ENCODE measurements around the gene EDIL3. TPM values are rescaled to one million over a fixed set of nuclear protein-coding genes. Genes with fewer than 3 reads are reported as not detected.

Gene EDIL3
- polyA plus RNA-seq, 1 donor (not counting 4 experiments of a cell fraction or from before 2014, with no cell fraction given) = 0.34 TPM

DNA sequence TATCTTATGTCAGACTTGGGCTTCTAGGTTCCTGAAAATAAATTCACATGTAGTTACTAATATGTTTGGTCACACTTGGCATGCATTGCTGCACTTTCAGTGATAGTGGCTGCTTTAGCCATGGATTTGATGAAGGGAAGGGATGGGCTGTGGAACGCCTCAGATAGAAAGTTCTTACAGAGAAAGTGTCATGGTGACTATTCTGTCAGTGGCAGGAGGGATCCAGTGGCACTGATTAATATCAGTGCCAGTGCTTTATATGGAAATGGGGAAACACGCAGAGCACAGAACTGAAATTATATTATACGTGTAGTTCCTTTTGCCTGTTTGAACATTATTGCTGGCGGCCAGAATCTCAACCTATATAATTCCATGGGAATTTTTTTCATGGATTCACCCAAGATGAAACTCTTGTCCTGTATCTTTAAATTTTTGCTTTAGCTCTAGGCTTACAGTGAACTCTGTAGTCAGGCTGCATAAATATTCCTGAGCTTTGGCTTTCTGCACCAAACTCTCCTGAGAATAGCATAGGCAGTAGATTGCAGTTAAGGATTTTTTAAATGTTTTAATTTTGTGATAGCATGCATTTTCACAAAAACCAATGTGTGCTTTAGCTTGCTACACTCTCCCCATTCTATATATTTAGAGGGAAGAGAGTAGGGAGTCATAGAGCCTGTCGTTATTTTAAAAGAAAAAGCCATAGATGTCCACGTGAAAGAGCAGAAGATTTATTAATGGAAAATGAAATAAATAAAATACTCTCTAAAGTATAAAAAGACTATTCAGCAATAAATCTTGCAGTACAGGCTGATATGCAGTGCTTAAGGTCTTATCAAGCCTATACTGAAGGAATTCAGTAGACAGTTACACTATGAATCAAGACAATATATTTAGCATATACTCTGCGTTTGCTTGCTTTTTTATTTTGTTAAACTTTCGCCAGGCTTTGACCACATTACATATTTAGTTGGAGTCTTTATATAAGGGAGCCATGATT is 98.7 kb downstream of the EDIL3 start:
- dilution Hi-C loops (cut with MboI; ENCODE audit: extremely low pct_ligation_motif_present, low sequenced_read_pairs) = no loop called here
- Histone ChIP-seq H3K27me3 (ENCODE audit: control insufficient read depth, extremely low read depth, insufficient read depth, low read length) (peaks cover 38% of the 10 kb centered on the region), H3K27ac (ENCODE audit: control insufficient read depth, insufficient read depth, low read length) (no peak overlapping the region), H3K79me2 (ENCODE audit: control insufficient read depth, insufficient read depth, low read length) (no peaks in the 10 kb centered on the region), H3K9me3 (ENCODE audit: control insufficient read depth, low read depth, low read length) (no peaks in the 10 kb centered on the region), H4K20me1 (ENCODE audit: control insufficient read depth, extremely low read depth, insufficient read depth, low read length) (no peaks in the 10 kb centered on the region), H3K9ac (ENCODE audit: control insufficient read depth, extremely low read depth, insufficient read depth, low read length) (no peak overlapping the region), H3K36me3 (ENCODE audit: control insufficient read depth in 2 of 2, extremely low read depth in 1 of 2, insufficient read depth in 2 of 2, low read length in 2 of 2) (no peaks in the 10 kb centered on the region), H3K4me1 (ENCODE audit: control insufficient read depth, extremely low read depth, insufficient read depth, low read length) (peaks cover 14% of the 10 kb centered on the region), H3K4me2 (ENCODE audit: control insufficient read depth, extremely low read depth, insufficient read depth, low read depth, low read length) (no peak overlapping the region), H3K9me1 (ENCODE audit: control insufficient read depth, extremely low read depth, insufficient read depth, low read length) (no peaks in the 10 kb centered on the region), H3K4me3 (ENCODE audit: control insufficient read depth in 2 of 3, extremely low read depth in 1 of 3, insufficient read depth in 2 of 3, low read depth in 1 of 3, low read length in 3 of 3) (no peak overlapping the region), H2AFZ (ENCODE audit: control insufficient read depth, low read length) (no peak overlapping the region)
- no peak for DNase-seq (ENCODE audit: low read depth, low spot score)
- FAIRE-seq = no peak
- TF ChIP-seq, protein P1, sequence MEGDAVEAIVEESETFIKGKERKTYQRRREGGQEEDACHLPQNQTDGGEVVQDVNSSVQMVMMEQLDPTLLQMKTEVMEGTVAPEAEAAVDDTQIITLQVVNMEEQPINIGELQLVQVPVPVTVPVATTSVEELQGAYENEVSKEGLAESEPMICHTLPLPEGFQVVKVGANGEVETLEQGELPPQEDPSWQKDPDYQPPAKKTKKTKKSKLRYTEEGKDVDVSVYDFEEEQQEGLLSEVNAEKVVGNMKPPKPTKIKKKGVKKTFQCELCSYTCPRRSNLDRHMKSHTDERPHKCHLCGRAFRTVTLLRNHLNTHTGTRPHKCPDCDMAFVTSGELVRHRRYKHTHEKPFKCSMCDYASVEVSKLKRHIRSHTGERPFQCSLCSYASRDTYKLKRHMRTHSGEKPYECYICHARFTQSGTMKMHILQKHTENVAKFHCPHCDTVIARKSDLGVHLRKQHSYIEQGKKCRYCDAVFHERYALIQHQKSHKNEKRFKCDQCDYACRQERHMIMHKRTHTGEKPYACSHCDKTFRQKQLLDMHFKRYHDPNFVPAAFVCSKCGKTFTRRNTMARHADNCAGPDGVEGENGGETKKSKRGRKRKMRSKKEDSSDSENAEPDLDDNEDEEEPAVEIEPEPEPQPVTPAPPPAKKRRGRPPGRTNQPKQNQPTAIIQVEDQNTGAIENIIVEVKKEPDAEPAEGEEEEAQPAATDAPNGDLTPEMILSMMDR (optimal IDR thresholded peaks at IDR 0.05 in 1 of 3, IDR thresholded peaks at IDR 0.05 in 1 of 3, conservative IDR thresholded peaks at IDR 0.05 in 1 of 3; ENCODE audit: extremely low read depth in 1 of 3, insufficient read depth in 2 of 3, low read length in 3 of 3) = no peak
- TF ChIP-seq EZH2 (IDR thresholded peaks at IDR 0.05; ENCODE audit: low read length) = no peak

- Histone ChIP-seq H3K9ac (ENCODE audit: control insufficient read depth, extremely low read depth, insufficient read depth, low read length) (no peak overlapping the region), H3K4me1 (ENCODE audit: control insufficient read depth, extremely low read depth, insufficient read depth, low read length) (no peaks in the 10 kb centered on the region), H3K27ac (ENCODE audit: control insufficient read depth, insufficient read depth, low read length) (no peak overlapping the region), H3K36me3 (ENCODE audit: control insufficient read depth in 2 of 2, extremely low read depth in 1 of 2, insufficient read depth in 2 of 2, low read length in 2 of 2) (no peaks in the 10 kb centered on the region), H3K4me3 (ENCODE audit: control insufficient read depth in 2 of 3, extremely low read depth in 1 of 3, insufficient read depth in 2 of 3, low read depth in 1 of 3, low read length in 3 of 3) (no peak overlapping the region), H3K9me1 (ENCODE audit: control insufficient read depth, extremely low read depth, insufficient read depth, low read length) (no peaks in the 10 kb centered on the region), H3K27me3 (ENCODE audit: control insufficient read depth, extremely low read depth, insufficient read depth, low read length) (peaks cover 24% of the 10 kb centered on the region), H4K20me1 (ENCODE audit: control insufficient read depth, extremely low read depth, insufficient read depth, low read length) (no peaks in the 10 kb centered on the region), H3K9me3 (ENCODE audit: control insufficient read depth, low read depth, low read length) (no peaks in the 10 kb centered on the region), H3K4me2 (ENCODE audit: control insufficient read depth, extremely low read depth, insufficient read depth, low read depth, low read length) (no peak overlapping the region), H2AFZ (ENCODE audit: control insufficient read depth, low read length) (no peak overlapping the region), H3K79me2 (ENCODE audit: control insufficient read depth, insufficient read depth, low read length) (no peaks in the 10 kb centered on the region)
- dilution Hi-C loops (cut with MboI; ENCODE audit: extremely low pct_ligation_motif_present, low sequenced_read_pairs) = no loop called here
- no peak for FAIRE-seq
- TF ChIP-seq EZH2 (IDR thresholded peaks at IDR 0.05; ENCODE audit: low read length) = no peak
- TF ChIP-seq, protein P1 (optimal IDR thresholded peaks at IDR 0.05 in 1 of 3, IDR thresholded peaks at IDR 0.05 in 1 of 3, conservative IDR thresholded peaks at IDR 0.05 in 1 of 3; ENCODE audit: extremely low read depth in 1 of 3, insufficient read depth in 2 of 3, low read length in 3 of 3) = no peak
- no peak for DNase-seq (ENCODE audit: low read depth, low spot score)
Measured at GRCh38 chr5:84281383-84281782, 103.3 kb downstream of the EDIL3 start.

Data from keratinocyte (primary cell).